Stomach (tissue), 4 donors: Measurements from ENCODE around the gene ILK.

ENCODE experiments used
- EP300 ChIP-seq: sonication (generic); formaldehyde crosslinking; IDR thresholded peaks from one replicate; pipeline ENCODE4 v1.6.1; 2017; ENCODE audit warnings: antibody characterized with exemption
- POLR2A ChIP-seq, 4 donors: fragments of 450-650 bp; IDR thresholded peaks; one replicate each; pipeline ENCODE4 v1.6.1; 2016; ENCODE audit warnings: antibody characterized with exemption in 4 of 4, control low read depth in 2 of 4, mild to moderate bottlenecking in 1 of 4, moderate library complexity in 1 of 4
- TF ChIP-seq, protein P1 (sequence below), 7 experiments: fragments of 450-650 bp in 4 of 7; fragments of 200-600 bp in 3 of 7; sonication (generic) in 3 of 7; IDR thresholded peaks; one replicate each; pipeline ENCODE4 v1.5.1; 2016 to 2019; ENCODE audit warnings: antibody characterized with exemption in 7 of 7, control low read depth in 2 of 7, mild to moderate bottlenecking in 1 of 7

DNA sequence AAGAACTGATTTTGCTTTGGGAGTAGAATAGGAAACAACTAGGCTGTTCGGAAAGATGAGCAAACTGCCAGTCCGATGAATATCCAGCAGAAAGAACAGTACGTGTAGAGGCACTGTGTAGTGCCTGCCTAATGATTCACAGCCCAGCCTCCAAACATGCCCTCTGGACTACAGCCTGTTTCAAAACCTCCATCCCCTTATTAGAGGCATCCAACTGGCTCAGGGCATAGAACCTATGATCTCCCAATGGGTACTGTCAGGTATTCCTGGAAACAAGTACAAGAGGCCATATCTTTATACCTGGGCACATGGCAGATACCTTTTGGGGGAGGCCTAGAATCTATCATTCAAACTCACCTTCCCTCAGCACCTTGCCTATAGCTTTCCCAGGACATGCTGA is 5.0 kb upstream of the ILK start:
- no peak for TF ChIP-seq EP300
- TF ChIP-seq POLR2A (IDR thresholded peaks at IDR 0.05) = no peak
- TF ChIP-seq, protein P1, sequence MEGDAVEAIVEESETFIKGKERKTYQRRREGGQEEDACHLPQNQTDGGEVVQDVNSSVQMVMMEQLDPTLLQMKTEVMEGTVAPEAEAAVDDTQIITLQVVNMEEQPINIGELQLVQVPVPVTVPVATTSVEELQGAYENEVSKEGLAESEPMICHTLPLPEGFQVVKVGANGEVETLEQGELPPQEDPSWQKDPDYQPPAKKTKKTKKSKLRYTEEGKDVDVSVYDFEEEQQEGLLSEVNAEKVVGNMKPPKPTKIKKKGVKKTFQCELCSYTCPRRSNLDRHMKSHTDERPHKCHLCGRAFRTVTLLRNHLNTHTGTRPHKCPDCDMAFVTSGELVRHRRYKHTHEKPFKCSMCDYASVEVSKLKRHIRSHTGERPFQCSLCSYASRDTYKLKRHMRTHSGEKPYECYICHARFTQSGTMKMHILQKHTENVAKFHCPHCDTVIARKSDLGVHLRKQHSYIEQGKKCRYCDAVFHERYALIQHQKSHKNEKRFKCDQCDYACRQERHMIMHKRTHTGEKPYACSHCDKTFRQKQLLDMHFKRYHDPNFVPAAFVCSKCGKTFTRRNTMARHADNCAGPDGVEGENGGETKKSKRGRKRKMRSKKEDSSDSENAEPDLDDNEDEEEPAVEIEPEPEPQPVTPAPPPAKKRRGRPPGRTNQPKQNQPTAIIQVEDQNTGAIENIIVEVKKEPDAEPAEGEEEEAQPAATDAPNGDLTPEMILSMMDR (IDR thresholded peaks at IDR 0.05) = no peak
